Measurements from ENCODE around the gene GPSM3.
"Not testable (repeated sequence)": the region's sequence is repeated elsewhere in the genome, so short reads cannot be mapped to it uniquely, and the experiment has no call there.

Gene GPSM3

GRCh38 chr6:32202186-32202585 is 9.7 kb upstream of the GPSM3 start:
- no peak for DNase-seq (ENCODE audit: low read depth)

GRCh38 chr6:32200711-32201475 is 8.4 kb upstream of the GPSM3 start:
- no peak for DNase-seq (ENCODE audit: low read depth)

DNA sequence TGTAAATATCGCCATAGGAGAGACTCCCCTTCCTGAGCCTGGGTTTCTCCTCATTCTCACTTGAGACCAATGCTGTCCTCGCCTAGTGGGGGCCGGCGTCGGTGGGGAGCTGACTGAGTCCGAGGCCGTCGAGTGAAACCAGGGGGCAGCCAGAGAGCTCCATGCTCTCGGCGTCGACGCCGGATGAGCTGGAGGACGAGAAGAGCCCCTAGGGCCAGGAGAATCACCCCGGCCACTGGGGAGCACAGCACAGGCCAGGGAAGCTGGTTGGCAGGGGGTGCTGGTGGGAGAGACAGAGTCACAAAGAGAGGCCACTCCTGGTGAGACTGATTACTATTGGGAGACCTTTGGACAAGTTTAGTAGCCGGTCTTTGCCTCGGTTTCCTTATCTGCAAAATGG is 6.4 kb upstream of the GPSM3 start:
- no peak for DNase-seq (ENCODE audit: low read depth)

DNA sequence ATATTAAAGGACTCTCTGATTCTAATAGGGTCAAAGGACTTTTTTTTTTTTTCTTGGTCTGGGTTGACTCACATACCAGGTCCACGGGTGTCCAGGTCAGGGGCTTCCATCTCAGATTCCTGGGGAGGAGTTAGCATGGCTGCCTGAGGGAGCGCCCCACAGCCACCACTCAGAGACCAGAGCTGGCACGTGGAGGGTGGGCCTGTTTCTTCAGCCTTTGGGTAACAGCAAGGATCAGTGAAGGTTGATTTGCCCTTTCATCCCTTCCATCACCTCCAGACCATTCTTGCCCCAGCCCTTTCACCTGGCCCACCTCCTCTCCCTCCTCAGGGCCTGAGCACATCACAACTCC is 5.9 kb upstream of the GPSM3 start:
- no peak for DNase-seq (ENCODE audit: low read depth)

DNA sequence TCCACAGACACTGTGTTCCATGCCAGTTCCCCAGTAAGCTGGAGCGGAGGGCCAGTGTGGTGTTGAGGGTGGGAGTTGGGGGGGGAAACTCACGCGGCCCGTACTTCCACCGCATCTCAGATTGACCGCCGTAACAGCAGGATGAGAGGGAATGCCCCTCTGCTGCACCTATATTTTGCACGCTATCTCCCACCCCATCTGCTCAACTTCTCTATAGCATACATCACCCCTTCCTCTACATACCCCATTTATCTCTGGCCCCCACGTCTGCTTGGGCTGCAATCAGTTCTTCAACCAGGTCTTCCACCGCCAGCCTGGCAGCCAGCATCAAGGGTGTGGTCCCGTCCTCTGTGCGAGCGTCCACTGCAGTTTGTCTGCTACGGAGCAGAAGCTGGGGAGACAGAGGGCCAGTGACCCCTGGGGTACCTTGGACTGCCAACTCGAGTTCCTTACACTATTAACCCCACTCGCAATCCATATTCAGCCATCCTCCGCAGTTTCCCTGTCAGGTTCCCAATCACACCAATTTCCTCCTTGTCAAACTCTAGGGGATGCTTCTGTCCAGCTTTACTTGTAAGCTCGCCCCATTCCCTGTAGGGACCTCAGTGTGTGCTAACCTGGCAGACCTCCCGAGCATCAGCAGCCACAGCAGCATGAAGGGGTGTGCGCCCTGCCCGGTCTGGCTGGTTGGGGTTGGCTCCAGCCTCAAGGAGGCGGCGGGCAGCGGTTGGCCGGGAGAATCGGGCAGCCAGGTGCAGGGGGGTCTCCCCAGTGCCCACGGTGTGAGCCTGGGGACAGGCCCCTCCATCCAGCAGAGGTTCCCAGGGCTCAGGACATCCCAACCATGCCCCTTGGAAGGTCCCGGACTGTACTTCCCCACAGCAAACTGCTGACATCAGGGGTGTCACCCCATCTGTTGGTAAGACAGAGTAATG is 4.5 kb upstream of the GPSM3 start:
- no peak for DNase-seq (ENCODE audit: low read depth)

DNA sequence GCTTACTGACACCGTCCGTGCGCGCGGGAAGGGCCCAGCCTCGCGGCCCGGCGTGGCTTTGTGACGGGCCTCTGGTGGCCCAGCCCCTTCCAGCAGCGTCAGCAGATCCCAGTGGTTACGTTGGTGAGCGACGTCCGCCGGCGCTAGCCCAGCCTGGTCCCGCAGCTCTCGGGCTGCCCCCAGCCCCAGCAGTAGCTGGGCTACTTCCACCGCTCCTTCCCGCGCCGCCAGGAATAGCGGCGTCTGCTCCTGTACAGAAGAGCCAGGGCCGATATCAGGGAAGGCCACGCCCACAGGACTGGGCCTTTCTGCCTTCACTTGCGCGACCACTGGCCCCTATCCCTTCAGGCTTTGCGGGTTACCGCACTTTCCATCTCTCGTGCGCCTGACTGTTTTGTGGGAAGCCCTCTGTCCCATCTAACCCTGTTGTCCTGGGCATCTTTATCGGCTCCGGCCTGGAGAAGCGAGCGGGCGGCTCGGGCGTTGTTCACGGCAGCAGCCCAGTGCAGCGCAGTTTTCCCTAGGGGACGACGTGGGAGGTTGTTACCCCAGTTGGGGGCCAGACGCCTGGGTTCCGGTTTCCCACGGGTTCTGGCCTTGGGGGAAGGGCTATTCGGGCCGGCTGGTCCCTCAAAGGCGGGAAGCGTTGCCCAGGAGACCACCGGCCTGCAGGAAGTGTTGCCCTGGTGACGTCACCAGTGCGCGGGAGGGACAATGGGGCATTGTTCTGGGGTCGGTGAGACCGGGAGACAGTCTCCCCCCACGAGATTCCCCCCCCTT is 3.6 kb upstream of the GPSM3 start:
- peak; percentile 63 for DNase-seq (ENCODE audit: low read depth)

- peak; percentile 100 for DNase-seq (ENCODE audit: low read depth)
Measured at GRCh38 chr6:32195652-32195901, 3.1 kb upstream of the GPSM3 start.

DNA sequence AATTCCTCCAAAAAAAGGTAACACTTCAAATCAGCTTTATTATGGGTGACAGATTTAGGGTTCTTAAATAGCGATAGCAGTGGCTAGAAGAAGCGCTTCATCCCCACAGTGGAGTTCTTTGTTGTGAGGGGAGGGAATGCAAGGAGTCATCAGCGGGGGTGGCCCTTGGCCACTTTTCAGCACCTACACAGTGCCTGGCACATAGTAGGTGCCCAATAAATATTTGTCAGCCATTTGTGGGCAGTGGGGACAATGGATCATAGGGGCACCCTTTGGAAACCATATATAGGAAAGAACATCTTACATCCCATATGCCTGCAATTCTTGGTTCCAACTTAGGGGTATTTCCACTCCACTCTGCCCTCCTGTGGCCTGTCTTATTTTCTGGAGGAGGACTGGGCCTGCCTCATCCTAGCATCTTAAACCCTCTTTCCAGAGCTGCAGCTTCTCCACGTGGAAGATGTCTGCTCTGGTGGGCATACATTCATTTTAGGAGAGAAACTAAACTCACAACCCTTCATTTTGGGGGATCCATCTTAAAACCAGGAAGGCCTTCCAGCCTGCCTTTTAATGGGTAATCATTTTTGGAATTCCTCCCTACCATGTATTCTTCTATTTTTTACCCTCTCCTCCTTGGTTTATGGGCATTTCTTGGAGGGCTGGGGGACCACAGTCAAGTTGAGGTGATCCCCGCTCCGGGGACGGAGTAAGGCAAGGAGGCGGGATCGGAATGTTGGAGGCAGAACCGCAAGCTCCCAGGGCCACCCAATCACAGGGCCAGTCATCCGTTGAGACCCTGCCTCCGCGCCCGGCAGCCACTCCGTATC is 2.6 kb upstream of the GPSM3 start:
- DNase-seq (ENCODE audit: low read depth), result no peak

GRCh38 chr6:32194388-32194787 is 1.9 kb upstream of the GPSM3 start:
- DNase-seq (ENCODE audit: low read depth), result no peak

- not testable (repeated sequence) for DNase-seq (ENCODE audit: low read depth)
Measured at GRCh38 chr6:32193096-32193495, 653 bp upstream of the GPSM3 start.

DNA sequence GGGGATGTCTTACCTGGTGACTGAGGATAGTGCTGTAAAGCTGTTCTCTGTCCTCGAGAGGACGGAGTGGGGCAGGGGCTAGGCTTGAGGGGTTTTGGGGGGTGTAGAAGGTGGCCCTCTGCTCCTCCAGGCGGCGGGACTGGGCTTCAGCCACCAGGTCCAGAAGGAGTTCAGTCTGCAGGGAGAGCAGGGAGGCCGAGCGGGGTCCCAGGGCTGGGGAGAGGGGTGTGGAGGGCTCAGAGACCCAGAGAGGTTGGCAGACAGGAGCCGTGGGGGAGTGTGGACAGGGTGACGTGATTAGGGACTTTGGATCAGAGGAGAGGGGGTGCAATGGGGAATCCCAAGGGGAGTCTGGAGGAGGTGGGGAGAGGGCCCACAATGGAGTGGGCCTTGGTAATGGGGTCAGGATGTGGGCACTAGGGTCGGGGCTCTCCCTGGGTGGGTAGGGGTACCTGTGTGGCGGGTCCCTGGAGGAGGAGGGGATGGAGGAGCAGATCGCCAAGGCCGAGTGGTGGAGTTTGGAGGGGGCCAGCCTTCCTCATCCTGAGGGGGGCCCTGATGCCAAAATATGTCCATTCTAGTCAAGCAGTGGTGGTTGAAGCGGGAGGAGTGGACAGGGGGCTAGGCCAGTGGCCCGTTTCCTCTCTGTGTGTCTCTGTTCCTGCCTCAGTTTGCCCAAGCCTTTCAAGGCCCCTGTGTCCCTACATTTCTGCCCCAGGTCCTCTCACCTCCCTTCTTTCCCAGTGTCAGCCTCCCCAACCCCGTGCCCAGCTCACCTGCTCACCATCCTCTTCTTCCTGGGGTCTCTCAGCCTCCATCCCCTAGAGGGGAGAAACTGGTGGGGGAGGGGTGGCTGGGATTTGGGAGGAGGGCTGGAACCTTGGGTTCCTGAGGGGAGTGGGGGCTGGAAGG is 491 bp downstream of the GPSM3 start:
- DNase-seq (ENCODE audit: low read depth), result no peak

GRCh38 chr6:32190911-32191677 is 1.3 kb downstream of the GPSM3 start:
- no peak for DNase-seq (ENCODE audit: low read depth)

GRCh38 chr6:32190054-32190851 is 2.2 kb downstream of the GPSM3 start, which contains the start of gene PBX2:
TSS of gene PBX2 (minus strand) at chr6:32190202. CDS start at chr6:32189915, 287 bp downstream.
- DNase-seq (ENCODE audit: low read depth), result peak; percentile 74

DNA sequence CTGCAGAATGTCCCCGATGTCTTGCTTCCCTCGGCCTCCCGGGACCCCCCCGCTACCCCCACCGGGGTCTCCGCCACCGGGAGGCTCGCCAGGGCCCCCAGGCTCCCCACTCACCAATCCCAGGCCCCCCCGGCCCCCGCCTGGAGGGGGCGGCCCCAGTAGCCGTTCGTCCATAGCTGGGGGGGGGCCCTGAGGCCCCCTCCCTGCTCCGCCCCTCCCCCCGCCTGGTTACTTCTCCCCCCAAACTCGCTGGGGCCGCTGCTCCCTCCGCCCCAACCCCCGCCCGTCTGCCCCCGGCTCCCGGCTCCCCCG is 2.7 kb downstream of the GPSM3 start:
- DNase-seq (ENCODE audit: low read depth), result no peak

DNA sequence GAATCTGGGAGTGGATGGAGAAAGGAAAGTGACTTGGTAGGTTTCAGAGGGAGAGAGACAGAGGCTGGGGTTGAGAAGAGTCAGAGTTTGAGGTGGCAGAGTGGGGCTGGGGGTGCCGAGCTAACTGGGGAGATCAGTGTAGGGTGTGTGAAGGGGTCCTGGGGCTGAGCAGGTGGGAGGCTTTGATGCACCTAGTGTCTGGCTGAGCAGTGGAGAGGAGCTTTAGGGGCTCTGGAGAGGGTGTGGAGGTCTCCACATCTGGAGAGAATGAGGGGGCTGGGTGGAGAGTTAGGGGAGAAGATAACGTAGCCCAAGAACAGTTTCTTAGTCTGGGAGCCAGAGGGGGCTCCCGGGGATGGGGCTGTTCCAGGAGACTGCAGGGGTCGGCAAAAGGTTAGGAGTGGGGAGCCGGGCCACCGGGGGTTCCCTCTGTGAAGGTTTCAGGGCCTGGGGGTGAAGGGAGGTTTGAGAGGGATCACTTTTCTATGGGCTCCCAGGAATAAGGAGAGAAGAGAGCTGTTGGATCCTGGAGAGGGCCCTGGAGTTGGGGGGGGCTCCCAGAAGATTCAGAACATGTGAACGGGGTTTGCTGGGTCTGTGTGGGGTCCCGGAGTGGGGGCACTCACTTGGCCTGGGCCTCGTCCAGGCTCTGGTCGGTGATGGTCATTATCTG is 3.2 kb downstream of the GPSM3 start:
- DNase-seq (ENCODE audit: low read depth), result no peak

- DNase-seq (ENCODE audit: low read depth), result no peak
Measured at GRCh38 chr6:32188381-32189068, 3.9 kb downstream of the GPSM3 start.

- DNase-seq (ENCODE audit: low read depth), result not testable (repeated sequence)
Measured at GRCh38 chr6:32187725-32188380, 4.6 kb downstream of the GPSM3 start.

Measured in stimulated activated CD8-positive, alpha-beta memory T cell treated with anti-CD3 and anti-CD28 coated beads, Interleukin-4, amount 100 ng/mL, for 24 hours (primary cell).